Nucleus accumbens (tissue), 56 donors: ENCODE data around the gene RAB36.
A peak's percentile ranks its signal among the peaks of the same experiment; 100 is the strongest.

Experiments used
- DNase-seq, 56 donors: peaks; one replicate each; lab custom pipeline; 2025; lab: John Stamatoyannopoulos, UW

Gene RAB36

DNA sequence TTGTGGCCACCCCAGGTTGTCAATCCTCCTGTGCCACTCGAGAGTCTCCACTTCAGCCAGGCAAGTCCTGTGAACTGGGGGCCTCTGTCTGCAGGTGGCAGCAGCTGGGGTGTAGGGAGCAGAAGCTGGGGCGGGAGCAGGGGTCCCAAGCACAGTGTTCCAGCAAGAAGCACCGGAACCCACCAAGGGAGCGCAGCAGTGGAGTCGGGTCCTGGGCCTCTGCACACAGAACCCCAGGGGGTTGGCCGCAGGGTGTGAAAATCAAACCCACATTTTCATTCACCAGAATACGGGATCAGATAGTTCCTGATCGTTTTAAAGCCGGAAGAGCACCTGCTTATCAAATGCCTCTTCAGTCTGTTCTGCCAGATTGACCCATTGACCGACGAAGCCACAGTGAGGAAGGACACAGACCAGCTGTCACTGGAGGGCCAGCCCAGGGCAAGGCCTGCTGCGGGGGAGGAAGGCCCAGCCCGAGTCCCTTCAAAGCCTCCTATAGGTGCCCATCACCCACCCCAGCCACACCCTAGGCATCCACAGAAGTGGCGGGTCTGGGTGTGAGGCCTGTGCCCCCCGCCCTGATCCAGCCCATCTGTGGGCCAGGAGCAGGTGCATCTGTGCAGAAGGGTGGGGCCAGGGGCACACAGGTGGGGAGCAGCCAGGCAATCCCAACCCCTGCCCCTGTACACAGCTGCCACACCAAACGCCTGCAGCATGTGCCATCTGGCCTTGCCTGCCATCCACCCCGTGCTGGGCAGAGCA is 37.6 kb upstream of the RAB36 start:
- no peak for DNase-seq

DNA sequence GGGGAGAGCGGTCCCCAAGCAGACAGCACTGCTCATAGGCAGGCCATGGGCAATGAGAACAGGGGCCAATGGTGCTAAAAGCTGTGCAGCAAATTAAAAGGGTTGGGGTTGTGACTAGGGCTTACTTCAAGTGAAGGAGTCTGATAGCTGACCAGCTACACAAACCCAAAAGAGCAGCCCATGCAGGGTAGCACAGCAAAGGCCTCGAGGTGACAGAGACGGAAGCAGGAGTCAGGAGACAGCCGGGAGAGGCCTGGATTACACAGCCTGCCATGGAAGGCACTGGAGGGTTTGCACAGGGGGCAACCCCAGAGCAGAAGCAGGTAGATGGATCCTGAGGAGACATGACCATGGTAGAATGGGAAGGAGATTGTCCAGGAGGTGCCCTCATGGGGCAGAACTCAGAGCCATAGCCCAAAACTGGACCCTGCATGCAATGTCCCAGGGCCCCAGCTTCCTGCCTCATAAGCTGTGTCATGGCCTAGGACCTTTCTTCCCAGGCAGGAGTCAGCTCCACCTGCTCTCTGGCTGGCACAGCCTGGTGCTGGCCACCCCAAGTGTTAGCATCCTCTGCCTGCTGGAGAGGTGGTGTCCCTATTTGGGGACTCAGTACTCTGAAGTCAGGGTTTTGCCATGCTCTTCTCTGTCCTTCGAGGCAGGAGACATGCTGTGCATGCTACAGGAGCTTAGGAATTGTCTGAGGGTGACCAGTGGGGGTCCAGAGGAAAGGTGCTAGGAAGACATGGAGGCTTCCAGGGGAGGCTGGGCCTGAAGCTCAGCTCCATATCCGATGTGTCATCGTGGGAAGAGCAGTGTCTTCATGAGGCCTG is 36.8 kb upstream of the RAB36 start:
- DNase-seq, result no peak

DNA sequence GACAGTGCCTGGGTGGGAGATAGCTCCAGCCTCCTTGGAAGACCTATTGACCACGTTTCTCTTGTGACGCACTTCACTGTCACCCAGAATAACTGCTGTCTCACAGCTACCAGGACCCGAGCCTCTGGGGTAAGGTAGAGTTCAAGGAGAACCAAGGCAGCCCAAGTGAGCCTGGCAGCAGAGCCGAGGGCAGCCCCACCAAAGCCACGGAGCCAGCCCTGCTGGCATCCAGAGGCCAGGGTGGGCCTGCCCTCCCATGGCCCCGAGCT is 36.3 kb upstream of the RAB36 start:
- no peak for DNase-seq

DNA sequence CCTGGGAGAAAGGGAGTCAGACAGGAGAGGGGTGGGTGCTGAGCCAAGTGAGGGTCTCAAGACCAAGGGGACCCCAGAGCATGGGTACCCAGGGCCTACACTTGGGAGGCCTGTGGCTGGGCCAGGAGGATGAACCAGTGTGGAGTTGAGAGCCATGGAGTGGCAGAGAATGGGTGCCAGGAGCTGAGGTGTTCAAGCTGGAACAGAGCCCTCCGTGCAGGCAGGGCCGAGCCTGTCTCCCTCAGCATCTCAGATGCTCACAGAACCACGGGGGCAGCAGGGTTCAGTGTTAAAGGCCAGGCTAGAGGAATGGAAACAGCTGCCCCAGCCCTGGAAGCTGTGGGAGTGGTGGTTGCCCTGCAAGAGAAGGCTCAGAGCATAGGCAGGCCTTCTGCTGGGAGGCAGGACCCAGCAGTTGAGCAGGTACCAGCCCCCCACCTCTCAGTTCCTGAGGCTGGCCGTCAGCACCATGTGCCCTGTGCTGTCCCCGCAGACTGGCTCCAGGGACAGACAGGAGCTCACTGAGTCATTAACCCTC is 35.8 kb upstream of the RAB36 start:
- DNase-seq, result no peak

DNA sequence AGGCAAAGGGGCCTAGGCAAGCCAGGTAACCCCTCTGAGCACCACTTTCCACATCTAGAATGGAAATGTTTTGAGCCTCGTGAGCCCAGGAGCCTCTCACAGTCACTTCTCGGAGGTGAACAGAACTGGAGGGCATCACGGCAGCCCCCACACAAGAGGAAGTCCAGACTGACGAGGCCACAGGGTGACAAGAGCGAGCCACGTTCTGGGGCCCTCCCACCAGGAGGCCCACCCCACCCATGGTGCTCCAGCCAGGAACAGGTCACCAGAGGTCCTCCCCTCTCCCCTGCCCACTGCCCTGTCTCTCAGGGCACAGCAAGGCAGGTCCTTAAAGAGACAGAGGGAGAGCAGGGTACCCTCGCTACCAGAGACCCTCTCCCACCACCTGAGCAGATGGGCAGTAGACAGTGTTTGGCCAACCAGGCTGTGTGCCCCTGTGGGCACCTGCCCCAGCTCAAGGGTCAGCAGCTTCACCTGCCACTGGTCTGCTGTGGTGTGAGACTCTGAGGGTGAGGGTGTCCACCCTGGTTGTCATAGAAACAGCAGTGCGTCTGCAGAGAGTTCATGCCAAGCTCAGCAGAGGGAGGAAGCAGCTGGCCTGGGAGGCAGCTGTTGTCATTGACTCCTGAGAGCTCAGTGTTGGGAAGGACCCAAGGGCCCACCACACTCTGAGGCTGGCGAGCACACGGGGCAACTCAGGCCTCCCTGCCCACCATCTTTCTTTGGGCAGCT is 34.9 kb upstream of the RAB36 start:
- peak in 15 of 56 donors; percentile 15 to 60 (median 46) for DNase-seq

DNA sequence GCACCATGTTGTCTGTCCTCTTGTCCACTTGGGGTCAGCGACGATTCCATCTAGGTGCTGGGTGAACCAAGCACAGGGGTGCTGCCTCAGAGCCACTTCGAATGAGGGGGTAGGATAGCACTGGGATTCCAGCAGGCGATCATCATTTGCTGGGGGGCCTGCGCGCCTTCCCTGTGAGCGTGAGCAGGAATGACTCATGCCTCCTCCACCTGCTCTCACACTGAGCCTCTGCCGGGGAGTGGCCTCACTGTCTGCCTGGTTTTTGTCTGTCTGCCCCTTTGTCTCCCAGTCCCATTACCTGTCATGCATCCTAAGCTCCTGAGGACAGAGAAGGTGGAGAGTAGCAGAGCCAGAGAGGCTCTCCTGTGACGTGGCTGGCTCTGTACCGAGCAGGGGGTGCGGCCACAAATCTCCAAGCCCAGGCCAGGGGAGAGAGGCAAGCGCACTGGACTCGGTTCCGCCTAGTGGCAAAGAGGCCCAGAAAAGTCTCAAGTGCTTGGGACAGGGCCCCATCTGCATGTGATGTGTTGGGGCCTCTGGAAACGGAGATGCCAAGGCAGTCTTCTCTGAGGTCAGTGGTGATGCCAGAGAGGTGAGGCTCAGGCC is 34.3 kb upstream of the RAB36 start:
- DNase-seq, result peak in 17 of 56 donors; percentile 24 to 72 (median 50)

DNA sequence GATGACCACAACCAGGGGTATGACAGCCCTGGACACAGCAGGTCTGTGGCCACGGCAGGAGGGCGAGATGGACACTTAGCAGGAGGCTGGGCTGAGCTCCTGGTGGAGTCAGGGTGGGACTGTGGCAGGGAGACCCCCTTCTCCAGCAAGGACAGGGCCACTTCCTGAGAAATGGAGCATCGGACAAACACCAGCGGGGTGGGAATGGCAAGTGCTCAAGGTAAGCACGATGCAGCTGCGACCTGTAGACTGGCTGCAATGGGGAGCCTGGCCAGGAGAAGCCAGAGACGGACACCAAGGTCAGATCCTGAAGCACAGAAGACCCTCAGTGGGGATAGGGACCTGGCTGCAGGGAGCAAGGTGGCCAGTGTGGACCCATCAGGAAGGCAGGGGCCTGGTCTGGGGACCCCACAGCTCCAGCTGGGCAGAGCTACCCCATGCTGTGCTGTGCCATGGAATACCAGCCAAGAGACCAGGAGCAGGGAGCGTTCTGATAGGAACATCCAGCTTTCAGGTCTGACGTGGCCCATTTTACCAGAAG is 32.7 kb upstream of the RAB36 start:
- no peak for DNase-seq

DNA sequence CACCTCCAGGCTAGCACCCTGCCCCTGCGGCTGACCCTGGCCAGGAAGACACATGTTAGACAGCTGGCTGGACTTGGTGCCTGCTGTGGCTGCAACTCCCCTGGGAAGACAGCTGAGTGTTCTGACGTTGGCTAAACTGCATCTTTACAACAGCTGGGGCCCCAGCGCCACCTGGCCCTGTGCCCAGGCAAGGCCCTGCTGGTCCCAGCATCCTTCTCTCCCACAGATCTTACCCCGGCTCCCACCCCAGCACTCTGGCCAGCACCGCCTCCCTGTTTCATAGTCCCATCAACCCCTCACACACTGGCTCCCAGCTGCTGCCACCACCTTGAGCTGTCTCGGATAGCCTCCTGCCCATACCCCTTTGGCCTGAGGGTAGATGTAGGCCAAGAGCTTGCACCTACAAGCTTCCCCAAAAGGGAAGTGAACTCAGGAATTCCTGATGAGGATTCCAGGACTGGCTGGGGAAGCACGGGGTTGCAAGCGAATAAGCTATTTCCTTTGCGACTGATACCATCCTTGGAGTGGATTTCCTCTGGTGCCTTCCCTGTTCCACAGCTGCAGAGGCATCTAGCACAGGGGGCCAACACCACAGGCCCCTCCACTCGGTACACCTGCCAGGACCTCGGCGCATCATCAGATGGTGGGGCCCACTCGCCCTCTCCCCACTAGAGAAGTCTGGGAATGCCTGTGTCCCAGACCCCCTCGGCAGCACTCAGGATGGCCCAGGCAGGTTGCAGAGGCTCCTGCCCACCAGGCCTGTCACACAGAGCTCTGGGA is 32.0 kb upstream of the RAB36 start:
- DNase-seq, result peak in 52 of 56 donors; percentile 17 to 92 (median 76)

DNA sequence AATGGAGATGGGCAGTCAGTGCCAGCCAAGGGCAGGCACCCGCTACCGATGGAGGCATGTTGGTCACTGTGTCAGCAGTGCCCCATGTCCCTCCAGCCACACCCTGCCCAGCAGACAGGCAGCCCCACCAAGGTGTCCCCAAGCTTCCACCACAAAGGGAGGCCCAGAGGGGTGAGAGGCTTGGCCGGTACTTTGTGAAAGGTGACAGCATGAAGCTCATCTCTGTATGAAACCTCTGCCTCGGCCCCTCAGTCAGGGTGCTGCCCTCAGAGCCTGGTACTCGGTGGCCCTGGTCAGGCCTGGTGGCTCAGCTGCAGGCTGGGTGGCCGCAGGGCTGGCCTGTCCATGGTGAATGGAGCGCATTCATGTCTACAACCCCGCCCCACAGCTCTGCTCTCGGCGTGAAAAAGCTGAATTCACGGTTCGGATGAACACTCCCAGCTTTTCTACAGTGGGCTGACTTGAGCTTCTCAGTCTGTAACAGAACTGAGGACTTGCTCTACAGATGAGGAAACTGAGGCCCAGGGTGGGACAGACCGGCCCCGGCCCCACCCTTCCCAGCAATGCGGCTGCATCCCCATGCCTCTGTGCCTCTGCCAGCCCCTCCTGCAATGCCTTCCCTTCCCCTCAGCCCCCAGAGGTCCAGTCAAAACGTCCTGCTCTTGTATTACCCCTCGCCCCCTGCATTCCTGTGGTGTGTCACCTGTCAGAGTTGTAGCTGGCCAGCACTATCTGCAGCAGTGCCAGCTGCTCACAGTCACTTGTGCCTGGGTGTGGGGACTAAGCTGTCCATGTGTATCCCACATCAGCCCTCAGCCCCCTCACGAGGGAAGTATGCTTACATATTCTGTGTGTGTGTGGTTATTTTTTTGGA is 31.2 kb upstream of the RAB36 start:
- peak in 54 of 56 donors; percentile 25 to 94 (median 80) for DNase-seq

DNA sequence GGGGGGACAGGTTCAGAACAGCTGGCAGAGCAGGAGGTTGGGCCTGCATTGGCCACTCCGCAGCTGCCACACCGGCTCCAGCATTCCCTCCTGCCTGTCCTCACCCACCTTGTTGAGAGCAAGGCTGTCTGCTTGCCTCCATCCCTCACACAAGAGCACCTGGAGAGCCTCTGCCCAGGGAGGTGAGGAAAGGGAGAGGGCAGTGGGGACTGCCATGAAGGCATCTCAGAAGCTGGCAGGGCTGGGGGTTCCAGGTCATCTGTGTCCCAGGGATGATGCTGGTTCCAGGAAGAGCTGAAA is 30.6 kb upstream of the RAB36 start:
- DNase-seq, result no peak

DNA sequence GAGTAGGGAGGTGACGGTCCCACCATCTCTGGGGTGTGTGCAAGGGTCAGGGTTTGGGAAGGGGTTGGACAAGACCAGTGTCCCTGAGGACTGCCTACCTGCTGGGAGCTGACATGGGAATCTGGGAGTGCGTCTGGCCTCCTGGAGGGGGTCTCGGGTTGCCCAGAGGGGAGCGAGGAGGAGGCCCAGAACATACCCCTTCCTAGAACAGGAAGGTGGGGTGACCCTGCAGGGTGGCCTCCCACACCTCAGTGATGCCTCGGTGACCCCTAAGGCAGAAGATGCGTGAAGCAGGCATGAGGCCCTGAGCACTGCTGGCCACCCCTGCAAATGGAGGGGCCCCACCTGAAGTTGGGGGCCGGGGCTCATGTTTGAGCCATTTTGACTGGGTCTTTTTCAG is 29.9 kb upstream of the RAB36 start:
- DNase-seq, result no peak

DNA sequence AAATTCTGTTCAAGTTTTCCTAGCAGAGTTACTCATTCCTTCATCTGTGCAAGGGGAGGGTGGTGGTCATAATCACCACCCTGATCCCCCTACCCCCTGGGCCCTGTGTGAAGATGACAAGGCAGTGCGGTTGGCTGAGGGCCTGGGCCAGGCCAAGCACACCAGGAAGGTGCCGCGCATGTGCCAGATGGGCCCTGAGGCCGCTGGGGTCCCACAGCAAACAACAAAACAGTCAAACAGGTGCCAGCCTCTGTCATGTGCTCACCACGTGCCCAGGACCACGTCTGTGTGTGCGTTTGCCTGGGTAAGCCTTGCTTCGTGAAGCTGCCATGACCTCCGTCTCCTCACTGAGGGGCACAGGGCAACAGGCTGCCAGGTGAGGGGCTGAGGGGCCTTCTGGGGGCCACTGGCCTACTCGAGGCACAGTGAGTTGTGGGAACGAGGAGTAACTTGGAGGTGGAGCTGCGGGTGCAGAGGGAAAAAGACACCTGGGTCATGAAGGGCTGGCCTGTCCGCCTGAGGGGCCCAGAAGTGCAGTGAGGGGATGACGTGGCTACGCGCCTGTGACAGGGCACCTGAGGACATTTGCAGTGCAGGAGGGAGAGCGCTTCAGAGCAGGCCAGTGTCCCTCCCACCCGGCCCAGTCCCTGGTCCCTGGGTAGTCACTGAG is 29.3 kb upstream of the RAB36 start:
- DNase-seq, result no peak

DNA sequence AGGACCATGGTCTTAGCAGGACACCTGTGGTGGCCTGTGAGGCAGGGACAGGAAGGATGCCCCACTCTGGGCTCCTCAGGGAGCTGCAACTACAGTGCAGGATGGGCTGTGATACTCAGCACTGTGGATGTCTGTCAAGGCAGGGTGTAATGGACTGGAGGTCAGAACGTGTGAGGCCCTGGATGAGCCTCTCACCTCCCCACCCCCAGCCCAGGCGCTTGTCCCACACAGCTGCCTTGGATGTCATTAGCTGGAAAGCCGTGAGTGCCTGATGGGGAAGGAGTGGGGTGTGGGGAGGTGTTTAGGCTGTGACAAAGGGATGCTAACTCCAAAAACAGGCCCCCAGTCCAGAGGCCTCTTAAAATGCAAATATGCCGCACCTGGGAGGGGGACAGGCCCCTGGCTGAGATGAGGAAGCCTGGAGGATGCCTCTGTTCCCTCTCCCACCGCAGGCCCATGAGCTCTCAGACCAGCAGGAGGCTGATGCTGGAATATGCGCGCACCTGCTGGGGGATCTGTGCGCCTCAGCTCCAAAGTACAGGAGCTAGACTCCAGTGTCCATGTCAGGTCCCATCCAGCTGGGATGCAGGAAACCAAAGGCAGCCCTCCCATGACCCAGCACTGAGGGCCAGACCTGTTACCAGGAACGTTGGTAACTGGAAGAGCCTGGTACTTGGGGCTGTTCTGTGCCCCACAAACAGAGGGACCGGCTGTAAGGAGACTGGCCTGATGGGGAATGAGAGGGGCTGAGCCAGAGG is 28.6 kb upstream of the RAB36 start:
- peak in 8 of 56 donors; percentile 22 to 52 (median 26) for DNase-seq

DNA sequence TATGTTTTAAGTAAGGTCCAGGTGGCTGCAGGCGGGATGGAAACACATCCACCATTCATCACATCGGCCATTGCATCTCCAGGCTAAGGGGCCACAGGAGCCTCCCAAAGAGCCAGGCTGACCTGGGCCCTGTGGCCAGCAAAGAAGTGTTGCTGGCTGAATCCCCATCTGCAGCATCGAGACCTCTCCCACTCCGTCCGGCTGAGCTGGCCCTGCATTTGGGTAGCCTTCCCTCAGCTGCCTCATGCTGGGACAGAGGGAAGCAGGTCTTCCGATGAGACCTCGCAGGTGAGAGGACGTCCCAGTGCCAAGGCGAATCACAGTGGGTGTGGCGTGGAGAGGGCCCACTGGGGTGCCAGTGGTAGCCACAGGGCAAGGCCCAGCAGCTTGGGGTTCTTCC is 28.0 kb upstream of the RAB36 start:
- DNase-seq, result no peak

DNA sequence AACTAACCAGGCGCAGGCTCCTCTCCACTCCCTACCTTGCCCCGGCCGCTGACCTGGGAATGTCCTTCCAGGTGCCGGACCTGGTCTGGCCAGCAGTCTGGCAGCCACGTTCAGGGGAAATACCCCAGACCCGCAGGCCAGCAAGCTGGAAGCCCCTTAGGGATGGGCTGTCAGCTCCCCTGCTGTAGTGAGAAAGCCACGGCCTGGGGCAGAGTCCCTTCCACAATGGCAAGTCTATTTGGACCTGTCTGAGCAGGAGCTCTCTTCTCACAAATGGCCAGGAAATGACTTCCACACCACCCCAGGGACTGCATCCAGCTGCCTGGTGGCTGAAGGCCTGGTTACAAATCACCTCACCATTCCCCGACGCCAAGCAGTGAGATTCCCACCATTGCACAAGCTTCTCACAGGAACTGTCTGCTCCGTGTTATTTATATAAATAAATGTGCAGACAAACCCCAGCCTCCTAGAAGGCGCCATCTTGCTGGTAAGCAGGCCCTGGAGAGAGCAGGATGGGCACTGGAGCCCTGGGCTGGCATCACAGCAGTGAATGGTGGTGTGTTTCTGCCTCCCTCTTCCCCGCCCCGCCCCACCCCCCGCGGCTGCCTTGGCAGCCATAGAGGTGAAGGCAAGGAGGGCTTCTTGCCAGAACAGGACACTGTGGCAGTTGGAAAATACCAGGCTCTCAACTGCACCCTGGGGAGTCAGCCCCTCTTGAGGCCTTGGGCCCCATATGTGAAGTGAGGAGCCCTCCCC is 27.2 kb upstream of the RAB36 start:
- DNase-seq, result no peak

DNA sequence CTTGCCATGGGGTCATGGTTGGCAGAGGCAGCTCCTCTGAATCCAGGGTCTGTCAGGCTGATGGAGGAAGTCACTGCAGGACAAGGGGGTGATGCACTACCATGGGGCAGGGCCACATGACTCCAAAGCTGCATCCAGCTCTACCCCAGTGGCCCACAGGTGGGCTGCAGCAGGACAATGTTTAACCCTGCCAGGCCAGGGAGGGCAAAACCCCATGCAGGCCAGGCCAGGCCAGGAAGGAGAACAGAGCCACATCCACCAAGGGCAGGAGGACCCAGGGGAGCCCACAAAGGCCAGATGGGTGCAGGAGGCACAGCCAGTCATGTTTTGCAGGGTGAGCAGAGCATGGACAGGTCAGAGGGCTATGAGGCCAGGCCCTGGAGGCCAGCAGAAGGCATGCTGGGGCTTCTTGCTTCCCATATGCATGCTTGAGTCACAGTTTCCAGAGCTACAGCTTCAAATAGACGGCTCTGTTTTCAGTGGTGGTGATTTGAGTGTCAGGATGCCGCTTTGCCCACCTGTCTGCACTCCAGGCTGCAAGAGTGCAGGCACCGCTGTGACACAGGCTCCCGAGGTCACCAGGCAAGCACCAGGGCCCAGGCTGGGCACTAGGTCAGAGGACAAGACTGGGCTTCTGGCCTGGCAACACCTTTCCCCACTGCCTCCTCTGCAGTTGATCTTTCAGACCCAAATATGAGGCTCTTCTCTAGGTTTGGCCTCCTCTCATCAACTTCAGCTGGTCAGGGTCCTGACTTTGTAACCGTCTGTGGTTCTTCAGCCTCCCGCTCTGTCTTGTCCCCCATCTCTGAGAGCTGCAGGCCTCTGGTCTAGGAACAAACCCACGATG is 26.4 kb upstream of the RAB36 start:
- DNase-seq, result no peak
